Measurements from ENCODE around the gene NNT.

DNA sequence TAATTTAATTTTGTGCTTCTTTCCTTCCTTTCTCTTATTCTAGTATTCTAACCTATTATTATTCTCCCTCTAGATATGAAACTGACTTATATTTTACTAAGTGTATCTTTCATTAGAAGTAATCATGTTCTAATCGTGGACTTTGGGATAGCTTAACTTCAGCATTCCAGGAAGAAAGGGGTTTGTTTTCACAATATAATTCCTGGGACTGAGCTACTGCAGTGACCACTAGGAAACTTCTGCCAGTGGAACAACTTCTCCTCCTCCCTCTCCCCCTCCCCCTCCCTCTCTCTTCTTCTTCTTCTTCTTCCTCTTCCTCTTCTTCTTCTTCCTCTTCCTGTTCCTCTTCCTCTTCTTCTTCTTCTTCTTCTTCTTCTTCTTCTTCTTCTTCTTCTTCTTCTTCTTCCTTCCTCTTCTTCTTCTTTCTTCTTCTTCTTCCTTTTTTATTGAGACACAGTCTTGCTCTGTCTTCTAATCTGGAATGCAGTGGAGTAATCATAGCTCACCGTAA lies 127.9 kb downstream of the NNT start:
- TF ChIP-seq, protein P1, sequence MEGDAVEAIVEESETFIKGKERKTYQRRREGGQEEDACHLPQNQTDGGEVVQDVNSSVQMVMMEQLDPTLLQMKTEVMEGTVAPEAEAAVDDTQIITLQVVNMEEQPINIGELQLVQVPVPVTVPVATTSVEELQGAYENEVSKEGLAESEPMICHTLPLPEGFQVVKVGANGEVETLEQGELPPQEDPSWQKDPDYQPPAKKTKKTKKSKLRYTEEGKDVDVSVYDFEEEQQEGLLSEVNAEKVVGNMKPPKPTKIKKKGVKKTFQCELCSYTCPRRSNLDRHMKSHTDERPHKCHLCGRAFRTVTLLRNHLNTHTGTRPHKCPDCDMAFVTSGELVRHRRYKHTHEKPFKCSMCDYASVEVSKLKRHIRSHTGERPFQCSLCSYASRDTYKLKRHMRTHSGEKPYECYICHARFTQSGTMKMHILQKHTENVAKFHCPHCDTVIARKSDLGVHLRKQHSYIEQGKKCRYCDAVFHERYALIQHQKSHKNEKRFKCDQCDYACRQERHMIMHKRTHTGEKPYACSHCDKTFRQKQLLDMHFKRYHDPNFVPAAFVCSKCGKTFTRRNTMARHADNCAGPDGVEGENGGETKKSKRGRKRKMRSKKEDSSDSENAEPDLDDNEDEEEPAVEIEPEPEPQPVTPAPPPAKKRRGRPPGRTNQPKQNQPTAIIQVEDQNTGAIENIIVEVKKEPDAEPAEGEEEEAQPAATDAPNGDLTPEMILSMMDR (IDR thresholded peaks at IDR 0.05), result peak in 1 of 7 experiments; percentile 18
- no peak for TF ChIP-seq POLR2A (IDR thresholded peaks at IDR 0.05)
